Tibial nerve (tissue), 3 donors: Measurements from ENCODE around the gene TNRC18.

Experiments used
- POLR2A ChIP-seq, 2 donors: fragments of 450-650 bp; IDR thresholded peaks; one replicate each; pipeline ENCODE4 v1.6.1; 2017; ENCODE audit warnings: antibody characterized with exemption in 2 of 2, mild to moderate bottlenecking in 2 of 2, moderate library complexity in 2 of 2
- TF ChIP-seq, protein P1 (sequence below), 5 experiments: fragments of 200-600 bp in 3 of 5; fragments of 450-650 bp in 2 of 5; sonication (generic) in 3 of 5; IDR thresholded peaks; one replicate each; pipeline ENCODE4 v1.5.1; 2016 to 2019; ENCODE audit warnings: antibody characterized with exemption in 5 of 5, mild to moderate bottlenecking in 3 of 5, moderate library complexity in 2 of 5

- no peak for TF ChIP-seq POLR2A (IDR thresholded peaks at IDR 0.05)
- TF ChIP-seq, protein P1, sequence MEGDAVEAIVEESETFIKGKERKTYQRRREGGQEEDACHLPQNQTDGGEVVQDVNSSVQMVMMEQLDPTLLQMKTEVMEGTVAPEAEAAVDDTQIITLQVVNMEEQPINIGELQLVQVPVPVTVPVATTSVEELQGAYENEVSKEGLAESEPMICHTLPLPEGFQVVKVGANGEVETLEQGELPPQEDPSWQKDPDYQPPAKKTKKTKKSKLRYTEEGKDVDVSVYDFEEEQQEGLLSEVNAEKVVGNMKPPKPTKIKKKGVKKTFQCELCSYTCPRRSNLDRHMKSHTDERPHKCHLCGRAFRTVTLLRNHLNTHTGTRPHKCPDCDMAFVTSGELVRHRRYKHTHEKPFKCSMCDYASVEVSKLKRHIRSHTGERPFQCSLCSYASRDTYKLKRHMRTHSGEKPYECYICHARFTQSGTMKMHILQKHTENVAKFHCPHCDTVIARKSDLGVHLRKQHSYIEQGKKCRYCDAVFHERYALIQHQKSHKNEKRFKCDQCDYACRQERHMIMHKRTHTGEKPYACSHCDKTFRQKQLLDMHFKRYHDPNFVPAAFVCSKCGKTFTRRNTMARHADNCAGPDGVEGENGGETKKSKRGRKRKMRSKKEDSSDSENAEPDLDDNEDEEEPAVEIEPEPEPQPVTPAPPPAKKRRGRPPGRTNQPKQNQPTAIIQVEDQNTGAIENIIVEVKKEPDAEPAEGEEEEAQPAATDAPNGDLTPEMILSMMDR (IDR thresholded peaks at IDR 0.05): no peak
These were observed 35.2 kb downstream of the TNRC18 start for GRCh38 chr7:5388273-5388901.
